H9 (cell line): Measurements from ENCODE around the gene IL36B. TPM values are rescaled to one million over a fixed set of nuclear protein-coding genes. Genes with fewer than 3 reads are reported as not detected.

Source experiments
- DNase-seq: peaks from one replicate; pipeline ENCODE4 v3.0.0-alpha.2; 2017
- H2AFZ ChIP-seq: one replicate; pipeline ENCODE4 v1.6.1; 2013; ENCODE audit warnings: mild to moderate bottlenecking, low read length, control low read depth, moderate library complexity
- H2AK5ac ChIP-seq: 2 replicates; pipeline ENCODE4 v1.6.1; 2013; ENCODE audit warnings: low read length, control low read depth, mixed read lengths; ENCODE audit not compliant: insufficient read length
- H2BK120ac ChIP-seq: one replicate; pipeline ENCODE4 v1.6.1; 2013; ENCODE audit warnings: low read depth, mild to moderate bottlenecking, low read length, control low read depth, inconsistent platforms; ENCODE audit not compliant: poor library complexity, severe bottlenecking
- H2BK12ac ChIP-seq: 2 replicates; pipeline ENCODE4 v1.6.1; 2013; ENCODE audit warnings: low read length, control low read depth, mixed read lengths, low read depth; ENCODE audit not compliant: insufficient read length
- H2BK15ac ChIP-seq: 2 replicates; pipeline ENCODE4 v1.6.1; 2013; ENCODE audit warnings: low read depth, low read length, control low read depth
- H2BK20ac ChIP-seq: one replicate; pipeline ENCODE4 v1.6.1; 2013; ENCODE audit warnings: low read depth, mild to moderate bottlenecking, low read length, control low read depth, inconsistent platforms; ENCODE audit not compliant: poor library complexity, severe bottlenecking
- H2BK5ac ChIP-seq: 2 replicates; pipeline ENCODE4 v1.6.1; 2013; ENCODE audit warnings: low read length, control low read depth, mixed read lengths; ENCODE audit not compliant: insufficient read length
- H3K14ac ChIP-seq: 2 replicates; pipeline ENCODE4 v1.6.1; 2013; ENCODE audit warnings: low read length, control low read depth; ENCODE audit not compliant: insufficient read depth
- H3K18ac ChIP-seq: 2 replicates; pipeline ENCODE4 v1.6.1; 2013; ENCODE audit warnings: low read depth, mild to moderate bottlenecking, mixed read lengths, low read length, control low read depth; ENCODE audit not compliant: insufficient read length
- H3K23ac ChIP-seq: 2 replicates; pipeline ENCODE4 v1.6.1; 2013; ENCODE audit warnings: low read length, control low read depth, mixed read lengths, low read depth; ENCODE audit not compliant: insufficient read length
- H3K23me2 ChIP-seq: 2 replicates; pipeline ENCODE4 v1.6.1; 2013; ENCODE audit warnings: low read depth, mild to moderate bottlenecking, mixed read lengths, low read length, control low read depth; ENCODE audit not compliant: insufficient read length, poor library complexity, severe bottlenecking
- H3K27ac ChIP-seq: 2 replicates; pipeline ENCODE4 v1.5.1; 2013; ENCODE audit warnings: low read length, control low read depth, mixed read lengths, low read depth; ENCODE audit not compliant: insufficient read length
- H3K27me3 ChIP-seq: 2 replicates; pipeline ENCODE4 v1.6.1; 2013; ENCODE audit warnings: low read length, control low read depth, inconsistent platforms; ENCODE audit not compliant: insufficient read depth
- H3K4ac ChIP-seq: 2 replicates; pipeline ENCODE4 v1.6.1; 2013; ENCODE audit warnings: low read depth, mild to moderate bottlenecking, control low read depth, inconsistent platforms, low read length, moderate library complexity
- H3K4me1 ChIP-seq: 2 replicates; pipeline ENCODE4 v1.6.1; 2013; ENCODE audit warnings: low read length, control low read depth, inconsistent platforms; ENCODE audit not compliant: insufficient read depth
- H3K4me2 ChIP-seq: 2 replicates; pipeline ENCODE4 v1.6.1; 2013; ENCODE audit warnings: low read length, control low read depth, mixed read lengths; ENCODE audit not compliant: insufficient read length, insufficient read depth
- H3K56ac ChIP-seq: 2 replicates; pipeline ENCODE4 v1.6.1; 2013; ENCODE audit warnings: low read depth, mild to moderate bottlenecking, mixed read lengths, low read length, control low read depth; ENCODE audit not compliant: insufficient read length
- H3K79me1 ChIP-seq: 2 replicates; pipeline ENCODE4 v1.6.1; 2013; ENCODE audit warnings: low read depth, mild to moderate bottlenecking, moderate library complexity, low read length, control low read depth, inconsistent platforms; ENCODE audit not compliant: insufficient read depth, poor library complexity, severe bottlenecking
- H3K79me2 ChIP-seq: 2 replicates; pipeline ENCODE4 v1.6.1; 2013; ENCODE audit warnings: low read length, control low read depth, inconsistent platforms; ENCODE audit not compliant: insufficient read depth
- H3K9ac ChIP-seq: 2 replicates; pipeline ENCODE4 v1.6.1; 2013; ENCODE audit warnings: low read length, control low read depth, mixed read lengths; ENCODE audit not compliant: insufficient read length; ENCODE audit errors: extremely low read depth
- H3K9me3 ChIP-seq: one replicate; pipeline ENCODE4 v1.6.1; 2013; ENCODE audit warnings: low read depth, low read length, inconsistent platforms; ENCODE audit not compliant: control insufficient read depth
- H3T11ph ChIP-seq: one replicate; pipeline ENCODE4 v1.6.1; 2013; ENCODE audit warnings: mild to moderate bottlenecking, low read length, control low read depth, inconsistent platforms
- H4K20me1 ChIP-seq: one replicate; pipeline ENCODE4 v1.6.1; 2013; ENCODE audit not compliant: control insufficient read depth, insufficient read length, insufficient read depth
- H4K5ac ChIP-seq: 2 replicates; pipeline ENCODE4 v1.6.1; 2013; ENCODE audit warnings: low read depth, mild to moderate bottlenecking, mixed read lengths, low read length, control low read depth; ENCODE audit not compliant: insufficient read length
- H4K8ac ChIP-seq: replicated peaks from 2 replicates; pipeline ENCODE4 v1.6.1; 2013; ENCODE audit warnings: low read length, control low read depth, mixed read lengths, low read depth; ENCODE audit not compliant: insufficient read length
- H4K91ac ChIP-seq: 2 replicates; pipeline ENCODE4 v1.6.1; 2013; ENCODE audit warnings: low read depth, mild to moderate bottlenecking, moderate library complexity, mixed read lengths, low read length, control low read depth; ENCODE audit not compliant: insufficient read length
- H3K27ac Mint-ChIP-seq, 3 experiments: 2 replicates in 2 of 3; 3 replicates in 1 of 3; pipeline ENCODE4 v1.8.0; 2020 to 2021; ENCODE audit warnings: mixed read lengths in 3 of 3, mild to moderate bottlenecking in 1 of 3, moderate library complexity in 1 of 3
- H3K27me3 Mint-ChIP-seq: 2 replicates; pipeline ENCODE4 v1.8.0; 2021; ENCODE audit warnings: low read depth, mild to moderate bottlenecking, moderate library complexity, mixed read lengths
- H3K36me3 Mint-ChIP-seq, 3 experiments: 2 replicates in 2 of 3; 3 replicates in 1 of 3; pipeline ENCODE4 v1.8.0; 2020 to 2021; ENCODE audit warnings: low read depth in 3 of 3, mixed read lengths in 3 of 3; ENCODE audit not compliant: insufficient read depth in 1 of 3
- H3K4me1 Mint-ChIP-seq, 2 experiments: 2 replicates each; pipeline ENCODE4 v1.8.0; 2020; ENCODE audit warnings: mixed read lengths in 2 of 2
- H3K4me3 Mint-ChIP-seq, 2 experiments: 2 replicates in 1 of 2; 3 replicates in 1 of 2; pipeline ENCODE4 v1.8.0; 2020 to 2021; ENCODE audit warnings: mild to moderate bottlenecking in 2 of 2, mixed read lengths in 2 of 2, moderate library complexity in 1 of 2
- H3K9me3 Mint-ChIP-seq, 2 experiments: 2 replicates in 1 of 2; 3 replicates in 1 of 2; pipeline ENCODE4 v1.8.0; 2020; ENCODE audit warnings: mild to moderate bottlenecking in 2 of 2, mixed read lengths in 2 of 2, moderate library complexity in 1 of 2
- CTCF ChIP-seq: fragments of 200-600 bp; sonication (generic); conservative IDR thresholded peaks from 3 replicates; pipeline ENCODE4 v1.8.0; 2021; ENCODE audit warnings: antibody characterized with exemption, mild to moderate bottlenecking
- WGBS: extraction: QIAGEN DNeasy Blood & Tissue Kit; methylation state at CpG from one replicate; pipeline ENCODE4 v1.1.7; 2013; ENCODE audit warnings: missing lambda C conversion rate, low lambda C conversion rate, mixed read lengths; ENCODE audit not compliant: insufficient read length; ENCODE audit errors: extremely low coverage; 5-methylcytosine and 5-hydroxymethylcytosine counted together
- total RNA-seq: library from RNA; stranded (reverse); gene quantifications from 2 replicates; pipeline ENCODE4 v1.2.1, GENCODE V29; 2021

The IL36B gene
- total RNA-seq, 1 experiment from 2014 or later = not detected

- no peak overlapping the region for H4K91ac ChIP-seq
- H3K14ac ChIP-seq = no peak overlapping the region
- H3K4me1 Mint-ChIP-seq = no peaks in the 10 kb centered on the region
- no peak overlapping the region for H3K23ac ChIP-seq
- H4K5ac ChIP-seq = no peak overlapping the region
- no peaks in the 10 kb centered on the region for H3K79me2 ChIP-seq
- H3K27me3 ChIP-seq = no peaks in the 10 kb centered on the region
- H2BK15ac ChIP-seq = no peak overlapping the region
- no peak overlapping the region for H2BK120ac ChIP-seq
- H3K4me3 Mint-ChIP-seq = no peak overlapping the region
- H3T11ph ChIP-seq = no peak overlapping the region
- H3K18ac ChIP-seq = no peak overlapping the region
- no peak overlapping the region for H3K27ac ChIP-seq
- no peak overlapping the region for H2AK5ac ChIP-seq
- H2BK20ac ChIP-seq = no peak overlapping the region
- no peak overlapping the region for H2AFZ ChIP-seq
- H4K8ac ChIP-seq = no peak overlapping the region
- peaks cover 27% of the 10 kb centered on the region for H3K27me3 Mint-ChIP-seq
- H3K23me2 ChIP-seq = no peaks in the 10 kb centered on the region
- H3K56ac ChIP-seq = no peak overlapping the region
- peaks cover 7 to 53% of the 10 kb centered on the region in 2 experiments for H3K9me3 Mint-ChIP-seq
- no peak overlapping the region for H3K9ac ChIP-seq
- no peak overlapping the region for H3K4me2 ChIP-seq
- no peak overlapping the region for H2BK5ac ChIP-seq
- no peak overlapping the region for H3K4ac ChIP-seq
- DNase-seq = no peak
- H2BK12ac ChIP-seq = no peak overlapping the region
- H3K4me1 ChIP-seq = no peaks in the 10 kb centered on the region
- no CpG with 5 or more reads among the region's 1 CpG for WGBS
- no peaks in the 10 kb centered on the region for H3K79me1 ChIP-seq
- no peaks in the 10 kb centered on the region for H4K20me1 ChIP-seq
- no peak overlapping the region for H3K27ac Mint-ChIP-seq
- no peaks in the 10 kb centered on the region for H3K9me3 ChIP-seq
- no peak for TF ChIP-seq CTCF
- H3K36me3 Mint-ChIP-seq = no peaks in the 10 kb centered on the region
Measured at GRCh38 chr2:113011108-113011507, 41.6 kb downstream of the IL36B start.
